Panc1 (cell line): ENCODE data around the gene MOCS1. TPM values are rescaled to one million over a fixed set of nuclear protein-coding genes. Genes with fewer than 3 reads are reported as not detected.

Experiments
- ATAC-seq: fragments of 200-7000 bp; cut with Tn5 transposase; 2 replicates; pipeline ENCODE4 v1.9.1; 2020; ENCODE audit warnings: mild to moderate bottlenecking, moderate library complexity
- BruUV-seq: library from RNA; stranded (reverse); fragments of 400-500 nt; replicated peaks from 2 replicates; lab custom pipeline; 2021; lab: Mats Ljungman, UMichigan
- CTCF ChIA-PET: fragments of 300-600 bp; sonication (Branson Sonifier 250); formaldehyde crosslinking; loops from one replicate; lab custom pipeline; 2022; ENCODE audit warnings: antibody characterized with exemption; lab: Charles Lee
- POLR2A ChIA-PET: fragments of 300-600 bp; sonication (Branson Sonifier 250); formaldehyde crosslinking; loops from one replicate; lab custom pipeline; 2022; ENCODE audit warnings: antibody characterized with exemption; lab: Charles Lee
- DNase-seq: peaks from one replicate; pipeline ENCODE4 v3.0.0-alpha.2; 2010; ENCODE audit warnings: low read depth, low spot score
- H3K27ac ChIP-seq: 2 replicates; pipeline ENCODE4 v1.5.1; 2011; ENCODE audit warnings: mild to moderate bottlenecking, low read length, inconsistent platforms
- H3K27me3 ChIP-seq: fragments of 200-500 bp; sonication (Bioruptor generic); 2 replicates; pipeline ENCODE4 v1.6.0; 2014; ENCODE audit warnings: low read length, inconsistent platforms; ENCODE audit not compliant: control insufficient read depth, insufficient read depth
- H3K36me3 ChIP-seq: fragments of 200-500 bp; sonication (Bioruptor generic); 2 replicates; pipeline ENCODE4 v1.5.1; 2014; ENCODE audit warnings: inconsistent platforms, mild to moderate bottlenecking, low read length, moderate library complexity; ENCODE audit not compliant: control insufficient read depth, insufficient read depth
- H3K4me1 ChIP-seq: 2 replicates; pipeline ENCODE4 v1.5.1; 2011; ENCODE audit warnings: inconsistent platforms, mild to moderate bottlenecking, low read length, moderate library complexity; ENCODE audit not compliant: control insufficient read depth, insufficient read depth
- H3K4me3 ChIP-seq, 2 experiments: 2 replicates each; pipeline ENCODE4 v1.5.1; 2011 to 2012; ENCODE audit warnings: low read depth in 2 of 2, low read length in 2 of 2, mild to moderate bottlenecking in 2 of 2, inconsistent platforms in 1 of 2, moderate library complexity in 1 of 2
- H3K9me3 ChIP-seq: fragments of 200-500 bp; sonication (Bioruptor generic); 2 replicates; pipeline ENCODE4 v1.5.1; 2014; ENCODE audit warnings: low read depth, mild to moderate bottlenecking, inconsistent platforms, low read length, moderate library complexity; ENCODE audit not compliant: control insufficient read depth, insufficient read depth
- POLR2AphosphoS5 ChIP-seq: IDR thresholded peaks from 2 replicates; pipeline ENCODE4 v1.6.1; 2012; ENCODE audit warnings: mild to moderate bottlenecking, low read depth, low read length, moderate library complexity
- SIN3A ChIP-seq: IDR thresholded peaks from 2 replicates; pipeline ENCODE4 v1.6.1; 2012; ENCODE audit warnings: low read depth, mild to moderate bottlenecking, low read length, moderate library complexity, borderline replicate concordance; ENCODE audit not compliant: insufficient read depth
- TCF7L2 ChIP-seq: IDR thresholded peaks from 2 replicates; pipeline ENCODE4 v1.6.1; 2011; ENCODE audit warnings: mild to moderate bottlenecking, low read depth, low read length, inconsistent platforms
- in situ Hi-C: cut with HindIII; loops from 2 replicates; pipeline ENCODE4 v1.10.0; 2016; ENCODE audit warnings: low sequenced_read_pairs, low pct_unique_long_range_greater_than_20kb
- intact Hi-C: fragments of 100-400 bp; cut with micrococcal nuclease; formaldehyde crosslinking; loops from one replicate; pipeline ENCODE4 v1.10.0; 2022; ENCODE audit not compliant: unreplicated experiment
- total RNA-seq: library from RNA; stranded (reverse); gene quantifications from one replicate; pipeline ENCODE4 v1.2.1, GENCODE V29; 2021; ENCODE audit not compliant: unreplicated experiment
- TF ChIP-seq, protein P1 (sequence below): fragments of 450-650 bp; IDR thresholded peaks from 2 replicates; pipeline ENCODE4 v1.5.1; 2017; ENCODE audit warnings: mild to moderate bottlenecking
- TF ChIP-seq, protein P2 (sequence below), 2 experiments: IDR thresholded peaks; 2 replicates each; pipeline ENCODE4 v1.6.1; 2011 to 2012; ENCODE audit warnings: low read depth in 2 of 2, control low read depth in 1 of 2, low read length in 1 of 2, mild to moderate bottlenecking in 1 of 2, moderate library complexity in 1 of 2; ENCODE audit not compliant: insufficient read depth in 1 of 2

MOCS1 gene
- total RNA-seq, 1 experiment from 2014 or later, result 0.98 TPM

- TF ChIP-seq POLR2AphosphoS5, result no peak
- TF ChIP-seq TCF7L2, result no peak
- no peak for TF ChIP-seq SIN3A
- TF ChIP-seq, protein P1, sequence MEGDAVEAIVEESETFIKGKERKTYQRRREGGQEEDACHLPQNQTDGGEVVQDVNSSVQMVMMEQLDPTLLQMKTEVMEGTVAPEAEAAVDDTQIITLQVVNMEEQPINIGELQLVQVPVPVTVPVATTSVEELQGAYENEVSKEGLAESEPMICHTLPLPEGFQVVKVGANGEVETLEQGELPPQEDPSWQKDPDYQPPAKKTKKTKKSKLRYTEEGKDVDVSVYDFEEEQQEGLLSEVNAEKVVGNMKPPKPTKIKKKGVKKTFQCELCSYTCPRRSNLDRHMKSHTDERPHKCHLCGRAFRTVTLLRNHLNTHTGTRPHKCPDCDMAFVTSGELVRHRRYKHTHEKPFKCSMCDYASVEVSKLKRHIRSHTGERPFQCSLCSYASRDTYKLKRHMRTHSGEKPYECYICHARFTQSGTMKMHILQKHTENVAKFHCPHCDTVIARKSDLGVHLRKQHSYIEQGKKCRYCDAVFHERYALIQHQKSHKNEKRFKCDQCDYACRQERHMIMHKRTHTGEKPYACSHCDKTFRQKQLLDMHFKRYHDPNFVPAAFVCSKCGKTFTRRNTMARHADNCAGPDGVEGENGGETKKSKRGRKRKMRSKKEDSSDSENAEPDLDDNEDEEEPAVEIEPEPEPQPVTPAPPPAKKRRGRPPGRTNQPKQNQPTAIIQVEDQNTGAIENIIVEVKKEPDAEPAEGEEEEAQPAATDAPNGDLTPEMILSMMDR, result no peak
- TF ChIP-seq, protein P2, sequence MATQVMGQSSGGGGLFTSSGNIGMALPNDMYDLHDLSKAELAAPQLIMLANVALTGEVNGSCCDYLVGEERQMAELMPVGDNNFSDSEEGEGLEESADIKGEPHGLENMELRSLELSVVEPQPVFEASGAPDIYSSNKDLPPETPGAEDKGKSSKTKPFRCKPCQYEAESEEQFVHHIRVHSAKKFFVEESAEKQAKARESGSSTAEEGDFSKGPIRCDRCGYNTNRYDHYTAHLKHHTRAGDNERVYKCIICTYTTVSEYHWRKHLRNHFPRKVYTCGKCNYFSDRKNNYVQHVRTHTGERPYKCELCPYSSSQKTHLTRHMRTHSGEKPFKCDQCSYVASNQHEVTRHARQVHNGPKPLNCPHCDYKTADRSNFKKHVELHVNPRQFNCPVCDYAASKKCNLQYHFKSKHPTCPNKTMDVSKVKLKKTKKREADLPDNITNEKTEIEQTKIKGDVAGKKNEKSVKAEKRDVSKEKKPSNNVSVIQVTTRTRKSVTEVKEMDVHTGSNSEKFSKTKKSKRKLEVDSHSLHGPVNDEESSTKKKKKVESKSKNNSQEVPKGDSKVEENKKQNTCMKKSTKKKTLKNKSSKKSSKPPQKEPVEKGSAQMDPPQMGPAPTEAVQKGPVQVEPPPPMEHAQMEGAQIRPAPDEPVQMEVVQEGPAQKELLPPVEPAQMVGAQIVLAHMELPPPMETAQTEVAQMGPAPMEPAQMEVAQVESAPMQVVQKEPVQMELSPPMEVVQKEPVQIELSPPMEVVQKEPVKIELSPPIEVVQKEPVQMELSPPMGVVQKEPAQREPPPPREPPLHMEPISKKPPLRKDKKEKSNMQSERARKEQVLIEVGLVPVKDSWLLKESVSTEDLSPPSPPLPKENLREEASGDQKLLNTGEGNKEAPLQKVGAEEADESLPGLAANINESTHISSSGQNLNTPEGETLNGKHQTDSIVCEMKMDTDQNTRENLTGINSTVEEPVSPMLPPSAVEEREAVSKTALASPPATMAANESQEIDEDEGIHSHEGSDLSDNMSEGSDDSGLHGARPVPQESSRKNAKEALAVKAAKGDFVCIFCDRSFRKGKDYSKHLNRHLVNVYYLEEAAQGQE (IDR thresholded peaks at IDR 0.05; ENCODE audit: insufficient read depth in 1 of 2, low read depth in 2 of 2, low read length in 1 of 2), result no peak
- intact Hi-C loops (no loop called here), in situ Hi-C loops (no loop called here)
- Histone ChIP-seq H3K36me3 (no peaks in the 10 kb centered on the region), H3K4me1 (no peaks in the 10 kb centered on the region), H3K27me3 (no peaks in the 10 kb centered on the region), H3K27ac (no peak overlapping the region), H3K4me3 (no peak overlapping the region), H3K9me3 (no peaks in the 10 kb centered on the region)
- ChIA-PET CTCF (no interaction called here), POLR2A (no interaction called here)
- ATAC-seq (no peak), DNase-seq (no peak)
- BruUV-seq, result no TSS peak
Observed at GRCh38 chr6:39961178-39961577, 26.9 kb upstream of the MOCS1 start.

GRCh38 chr6:39958947-39959346 is 24.7 kb upstream of the MOCS1 start:
- H3K4me1 ChIP-seq, result no peaks in the 10 kb centered on the region
- CTCF ChIA-PET, result no interaction called here
- DNase-seq, result no peak
- BruUV-seq, result no TSS peak
- in situ Hi-C loops, result no loop called here
- POLR2A ChIA-PET, result no interaction called here
- intact Hi-C loops, result no loop called here
- H3K4me3 ChIP-seq, result no peak overlapping the region
- no peak for ATAC-seq
- no peaks in the 10 kb centered on the region for H3K27me3 ChIP-seq
- H3K36me3 ChIP-seq, result no peaks in the 10 kb centered on the region
- TF ChIP-seq POLR2AphosphoS5 (no peak), TCF7L2 (no peak), SIN3A (no peak)
- TF ChIP-seq, protein P2 (IDR thresholded peaks at IDR 0.05; ENCODE audit: insufficient read depth in 1 of 2, low read depth in 2 of 2, low read length in 1 of 2), result no peak
- TF ChIP-seq, protein P1, result no peak
- H3K27ac ChIP-seq, result no peak overlapping the region
- no peaks in the 10 kb centered on the region for H3K9me3 ChIP-seq
